Stimulated activated naive CD8-positive, alpha-beta T cell treated with anti-CD3 and anti-CD28 coated beads, Interleukin-15, amount 100 ng/mL, for 72 hours (primary cell): Measurements from ENCODE around the gene AFDN.

Source experiments
- ATAC-seq: fragments of 150-1000 bp; cut with Tn5 transposase; 2 replicates; pipeline ENCODE4 v1.10.0; 2021; ENCODE audit warnings: mild to moderate bottlenecking, moderate library complexity
- DNase-seq, 2 donors: peaks; one replicate each; pipeline ENCODE4 v3.0.0; 2021 to 2022
- H3K27ac Mint-ChIP-seq, 2 donors: one replicate each; pipeline ENCODE4 v1.8.0; 2022; ENCODE audit warnings: mild to moderate bottlenecking in 2 of 2, mixed read lengths in 2 of 2, moderate library complexity in 2 of 2
- H3K27me3 Mint-ChIP-seq: one replicate; pipeline ENCODE4 v1.8.0; 2022; ENCODE audit warnings: mixed read lengths
- H3K4me1 Mint-ChIP-seq: one replicate; pipeline ENCODE4 v1.8.0; 2022; ENCODE audit warnings: mild to moderate bottlenecking, mixed read lengths
- H3K4me3 Mint-ChIP-seq, 2 donors: one replicate each; pipeline ENCODE4 v1.8.0; 2022; ENCODE audit warnings: mild to moderate bottlenecking in 2 of 2, mixed read lengths in 2 of 2, moderate library complexity in 1 of 2
- H3K9me3 Mint-ChIP-seq, 2 donors: one replicate each; pipeline ENCODE4 v1.8.0; 2022; ENCODE audit warnings: mixed read lengths in 2 of 2

The AFDN gene

GRCh38 chr6:167839755-167840154, 13.0 kb downstream of the AFDN start:
- Mint-ChIP-seq H3K27me3 (peaks cover 9% of the 10 kb centered on the region), H3K4me1 (peaks cover 1% of the 10 kb centered on the region), H3K4me3 (no peak overlapping the region), H3K9me3 (no peaks in the 10 kb centered on the region), H3K27ac (no peak overlapping the region)
- DNase-seq, result no peak
- no peak for ATAC-seq

- no peaks in the 10 kb centered on the region for H3K4me1 Mint-ChIP-seq
- no peaks in the 10 kb centered on the region for H3K9me3 Mint-ChIP-seq
- H3K27ac Mint-ChIP-seq, result no peak overlapping the region
- H3K27me3 Mint-ChIP-seq, result peaks cover 7% of the 10 kb centered on the region
- DNase-seq (no peak), ATAC-seq (no peak)
- no peak overlapping the region for H3K4me3 Mint-ChIP-seq
Observed at GRCh38 chr6:167840160-167840525, 13.4 kb downstream of the AFDN start.

- no peak overlapping the region for H3K4me3 Mint-ChIP-seq
- DNase-seq, result no peak
- H3K27me3 Mint-ChIP-seq, result peaks cover 7% of the 10 kb centered on the region
- no peak for ATAC-seq
- H3K9me3 Mint-ChIP-seq, result no peaks in the 10 kb centered on the region
- H3K27ac Mint-ChIP-seq, result no peak overlapping the region
- no peaks in the 10 kb centered on the region for H3K4me1 Mint-ChIP-seq
Observed at GRCh38 chr6:167840526-167841179, 13.9 kb downstream of the AFDN start.

- no peaks in the 10 kb centered on the region for H3K4me1 Mint-ChIP-seq
- no peaks in the 10 kb centered on the region for H3K9me3 Mint-ChIP-seq
- H3K27ac Mint-ChIP-seq, result no peak overlapping the region
- peaks cover 8% of the 10 kb centered on the region for H3K27me3 Mint-ChIP-seq
- no peak overlapping the region for H3K4me3 Mint-ChIP-seq
- ATAC-seq (no peak), DNase-seq (no peak)
Observed at GRCh38 chr6:167841981-167842380, 15.3 kb downstream of the AFDN start.

- Mint-ChIP-seq H3K27me3 (peaks cover 12% of the 10 kb centered on the region), H3K4me1 (no peaks in the 10 kb centered on the region), H3K9me3 (no peaks in the 10 kb centered on the region), H3K4me3 (no peak overlapping the region), H3K27ac (no peak overlapping the region)
- no peak for DNase-seq
- no peak for ATAC-seq
Observed at GRCh38 chr6:167842457-167842856, 15.7 kb downstream of the AFDN start.

GRCh38 chr6:167843023-167843422, 16.3 kb downstream of the AFDN start:
- ATAC-seq (no peak), DNase-seq (no peak)
- Mint-ChIP-seq H3K4me1 (no peaks in the 10 kb centered on the region), H3K27me3 (peaks cover 17% of the 10 kb centered on the region), H3K4me3 (no peak overlapping the region), H3K9me3 (no peaks in the 10 kb centered on the region), H3K27ac (no peak overlapping the region)

- Mint-ChIP-seq H3K4me1 (no peaks in the 10 kb centered on the region), H3K9me3 (no peaks in the 10 kb centered on the region), H3K27ac (no peak overlapping the region), H3K4me3 (no peak overlapping the region), H3K27me3 (peaks cover 17% of the 10 kb centered on the region)
- DNase-seq, result no peak
- ATAC-seq, result no peak
Observed at GRCh38 chr6:167845856-167846255, 19.1 kb downstream of the AFDN start.

GRCh38 chr6:167846997-167847606, 20.4 kb downstream of the AFDN start:
- H3K27me3 Mint-ChIP-seq, result peaks cover 27% of the 10 kb centered on the region
- no peak overlapping the region for H3K27ac Mint-ChIP-seq
- H3K4me1 Mint-ChIP-seq, result no peaks in the 10 kb centered on the region
- DNase-seq (no peak), ATAC-seq (no peak)
- H3K4me3 Mint-ChIP-seq, result no peak overlapping the region
- H3K9me3 Mint-ChIP-seq, result no peaks in the 10 kb centered on the region

GRCh38 chr6:167847936-167848335, 21.2 kb downstream of the AFDN start:
- no peak overlapping the region for H3K4me3 Mint-ChIP-seq
- no peak for DNase-seq
- H3K9me3 Mint-ChIP-seq, result no peaks in the 10 kb centered on the region
- no peaks in the 10 kb centered on the region for H3K4me1 Mint-ChIP-seq
- no peak overlapping the region for H3K27ac Mint-ChIP-seq
- peaks cover 36% of the 10 kb centered on the region for H3K27me3 Mint-ChIP-seq
- ATAC-seq, result no peak

- Mint-ChIP-seq H3K4me1 (no peaks in the 10 kb centered on the region), H3K27ac (no peak overlapping the region)
Observed at GRCh38 chr6:167848783-167849182, 22.1 kb downstream of the AFDN start.

GRCh38 chr6:167849846-167850459, 23.2 kb downstream of the AFDN start:
- H3K9me3 Mint-ChIP-seq, result no peaks in the 10 kb centered on the region
- DNase-seq (no peak), ATAC-seq (no peak)
- H3K27ac Mint-ChIP-seq, result no peak overlapping the region
- H3K27me3 Mint-ChIP-seq, result peaks cover 43% of the 10 kb centered on the region
- H3K4me3 Mint-ChIP-seq, result no peak overlapping the region
- H3K4me1 Mint-ChIP-seq, result no peaks in the 10 kb centered on the region

More at GRCh38 chr6:167848783-167849182, 22.1 kb downstream of the AFDN start:
- Mint-ChIP-seq H3K27me3 (peaks cover 43% of the 10 kb centered on the region), H3K9me3 (no peaks in the 10 kb centered on the region), H3K4me3 (no peak overlapping the region)
- DNase-seq (no peak), ATAC-seq (no peak)

GRCh38 chr6:167850782-167851181, 24.1 kb downstream of the AFDN start:
- Mint-ChIP-seq H3K27ac (no peak overlapping the region), H3K27me3 (peaks cover 43% of the 10 kb centered on the region), H3K9me3 (no peaks in the 10 kb centered on the region), H3K4me3 (no peak overlapping the region), H3K4me1 (no peaks in the 10 kb centered on the region)
- DNase-seq, result no peak
- ATAC-seq, result no peak

- Mint-ChIP-seq H3K27me3 (peaks cover 43% of the 10 kb centered on the region), H3K4me1 (no peaks in the 10 kb centered on the region), H3K27ac (no peak overlapping the region), H3K4me3 (no peak overlapping the region), H3K9me3 (no peaks in the 10 kb centered on the region)
- ATAC-seq (peak; percentile 59), DNase-seq (no peak)
Observed at GRCh38 chr6:167851370-167851952, 24.8 kb downstream of the AFDN start.

- H3K9me3 Mint-ChIP-seq, result no peaks in the 10 kb centered on the region
- peak overlapping the region in 1 of 2 donors; percentile 74 for H3K27ac Mint-ChIP-seq
- DNase-seq, result peak in 1 of 2 donors; percentile 10
- ATAC-seq, result peak; percentile 78
- H3K4me3 Mint-ChIP-seq, result peak overlapping the region in 1 of 2 donors; percentile 9
- peaks cover 47% of the 10 kb centered on the region for H3K27me3 Mint-ChIP-seq
- peaks cover 8% of the 10 kb centered on the region for H3K4me1 Mint-ChIP-seq
Observed at GRCh38 chr6:167855825-167856425, 29.2 kb downstream of the AFDN start.

GRCh38 chr6:167856474-167856873, 29.8 kb downstream of the AFDN start:
- ATAC-seq, result no peak
- peaks cover 8% of the 10 kb centered on the region for H3K4me1 Mint-ChIP-seq

More at GRCh38 chr6:167856474-167856873, 29.8 kb downstream of the AFDN start:
- H3K9me3 Mint-ChIP-seq, result no peaks in the 10 kb centered on the region
- H3K27me3 Mint-ChIP-seq, result peaks cover 47% of the 10 kb centered on the region
- no peak for DNase-seq
- no peak overlapping the region for H3K27ac Mint-ChIP-seq
- H3K4me3 Mint-ChIP-seq, result no peak overlapping the region
